Kidney glomerular epithelial cell (primary cell): ENCODE data around the gene BCL3.
"Not testable (repeated sequence)": the region's sequence is repeated elsewhere in the genome, so short reads cannot be mapped to it uniquely, and the experiment has no call there.

Experiments used
- DNase-seq: peaks from one replicate; lab custom pipeline; 2025; lab: John Stamatoyannopoulos, UW

The BCL3 gene

DNA sequence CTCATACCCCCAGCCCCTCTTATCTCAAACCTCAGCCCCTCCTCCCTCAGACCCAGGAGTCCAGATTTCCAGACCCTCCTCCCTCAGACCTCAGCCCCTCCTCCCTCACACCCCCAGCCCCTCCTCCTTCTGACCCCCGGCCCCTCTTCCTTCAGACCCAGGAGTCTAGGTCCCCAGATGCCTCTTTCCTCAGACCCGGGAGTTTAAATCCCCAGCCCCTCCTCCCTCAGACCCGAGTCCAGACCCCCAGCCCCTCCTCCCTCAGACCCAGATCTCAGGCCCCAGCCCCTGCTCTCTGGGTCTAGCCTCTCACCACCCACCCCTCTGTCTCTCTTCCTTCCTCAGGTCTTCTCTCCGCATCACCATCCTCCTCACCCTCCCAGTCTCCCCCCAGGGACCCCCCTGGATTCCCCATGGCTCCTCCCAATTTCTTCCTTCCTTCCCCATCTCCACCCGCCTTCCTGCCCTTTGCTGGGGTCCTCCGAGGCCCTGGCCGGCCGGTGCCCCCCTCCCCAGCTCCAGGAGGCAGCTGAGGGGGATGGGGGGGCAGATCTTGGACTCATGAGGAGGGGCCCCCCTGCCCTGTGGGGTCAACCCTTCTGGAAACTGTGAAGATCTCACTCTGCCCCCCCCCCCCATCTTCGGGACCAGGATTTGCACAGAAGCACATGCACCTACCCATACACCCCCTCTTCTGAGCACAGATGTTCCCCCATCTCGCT lies 10.7 kb downstream of the BCL3 start:
- DNase-seq, result no peak

GRCh38 chr19:44762038-44762437 lies 13.5 kb downstream of the BCL3 start:
- no peak for DNase-seq

GRCh38 chr19:44765033-44765948 lies 16.8 kb downstream of the BCL3 start:
- no peak for DNase-seq

GRCh38 chr19:44765949-44766335 lies 17.4 kb downstream of the BCL3 start:
- DNase-seq, result no peak

GRCh38 chr19:44767295-44768180 lies 19.0 kb downstream of the BCL3 start:
- DNase-seq, result no peak

DNA sequence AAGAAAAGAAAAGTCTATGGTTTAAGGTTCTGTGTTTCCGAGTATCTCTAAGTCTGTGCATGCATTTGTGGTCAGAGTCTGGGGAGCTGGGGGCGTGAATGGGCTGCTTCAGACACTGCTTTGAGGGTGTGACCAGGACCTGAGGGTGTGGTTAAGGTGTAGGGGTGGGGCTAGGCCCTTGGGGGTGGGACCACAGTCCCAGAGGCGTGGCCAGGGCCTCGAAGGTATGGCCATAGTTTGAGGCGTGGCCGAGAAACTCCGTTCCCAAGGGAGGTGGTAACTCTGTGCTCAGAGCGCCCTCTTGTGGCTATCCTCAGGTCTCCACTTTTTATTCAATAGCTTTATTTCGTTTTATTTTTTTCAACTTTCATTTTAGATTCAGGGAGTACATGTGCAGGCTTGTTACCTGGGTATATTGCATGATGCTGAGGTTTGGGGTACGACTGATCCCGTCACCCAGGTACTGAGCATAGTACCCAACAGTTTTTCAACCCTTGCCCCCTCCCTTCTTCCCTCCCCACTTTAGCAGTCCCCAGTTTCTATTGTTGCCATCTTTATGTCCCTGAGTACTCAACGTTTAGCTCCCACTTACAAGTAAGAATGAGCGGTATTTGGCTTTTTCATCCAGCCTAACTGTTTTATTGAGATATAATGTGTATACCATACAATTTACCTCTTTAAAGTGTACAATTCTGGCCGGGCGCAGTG lies 22.2 kb downstream of the BCL3 start:
- DNase-seq, result peak; percentile 89

DNA sequence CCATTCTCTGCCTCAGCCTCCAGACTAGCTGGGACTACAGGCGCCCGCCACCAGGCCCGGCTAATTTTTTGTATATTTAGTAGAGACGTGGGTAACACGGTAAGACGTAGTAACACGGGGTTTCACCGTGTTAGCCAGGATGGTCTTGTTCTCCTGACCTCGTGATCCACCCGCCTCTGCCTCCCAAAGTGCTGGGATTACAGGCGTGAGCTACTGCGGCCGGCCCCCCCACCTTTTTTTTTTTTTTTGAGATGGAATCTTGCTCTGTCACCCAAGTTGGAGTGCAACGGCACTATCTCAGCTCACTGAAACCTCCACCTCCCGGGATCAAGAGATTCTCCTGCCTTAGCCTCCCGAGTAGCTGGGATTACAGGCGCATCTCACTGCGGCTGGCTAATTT lies 23.6 kb downstream of the BCL3 start:
- not testable (repeated sequence) for DNase-seq

- no peak for DNase-seq
Observed at GRCh38 chr19:44772959-44773358, 24.5 kb downstream of the BCL3 start.

GRCh38 chr19:44775676-44776240 lies 27.2 kb downstream of the BCL3 start:
- no peak for DNase-seq

GRCh38 chr19:44776402-44777096 lies 28.0 kb downstream of the BCL3 start:
- no peak for DNase-seq

DNA sequence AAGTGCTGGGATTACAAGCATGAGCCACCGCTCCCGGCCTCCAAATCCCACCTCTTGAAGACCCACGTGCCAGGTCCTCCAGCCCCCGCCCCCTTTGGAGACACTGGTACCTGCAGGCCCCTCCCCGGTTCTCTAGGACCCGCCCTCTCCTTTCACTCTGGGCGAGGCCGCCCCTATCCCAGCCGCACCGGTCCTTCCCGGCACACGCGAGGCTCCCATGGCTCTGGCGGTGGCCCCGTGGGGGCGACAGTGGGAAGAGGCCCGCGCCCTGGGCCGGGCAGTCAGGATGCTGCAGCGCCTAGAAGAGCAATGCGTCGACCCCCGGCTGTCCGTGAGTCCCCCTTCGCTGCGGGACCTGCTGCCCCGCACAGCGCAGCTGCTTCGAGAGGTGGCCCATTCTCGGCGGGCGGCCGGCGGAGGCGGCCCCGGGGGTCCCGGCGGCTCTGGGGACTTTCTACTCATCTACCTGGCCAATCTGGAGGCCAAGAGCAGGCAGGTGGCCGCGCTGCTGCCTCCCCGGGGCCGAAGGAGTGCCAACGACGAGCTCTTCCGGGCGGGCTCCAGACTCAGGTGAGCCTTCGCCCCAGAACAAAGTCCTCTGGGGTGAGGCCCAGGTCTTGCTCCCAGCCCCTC lies 29.3 kb downstream of the BCL3 start, which contains the start of gene CBLC:
Gene CBLC, plus strand, starts transcription at position 176 of the 633 bp plus-strand sequence. Its CDS starts 42 bp downstream, at position 218.
- no peak for DNase-seq

DNA sequence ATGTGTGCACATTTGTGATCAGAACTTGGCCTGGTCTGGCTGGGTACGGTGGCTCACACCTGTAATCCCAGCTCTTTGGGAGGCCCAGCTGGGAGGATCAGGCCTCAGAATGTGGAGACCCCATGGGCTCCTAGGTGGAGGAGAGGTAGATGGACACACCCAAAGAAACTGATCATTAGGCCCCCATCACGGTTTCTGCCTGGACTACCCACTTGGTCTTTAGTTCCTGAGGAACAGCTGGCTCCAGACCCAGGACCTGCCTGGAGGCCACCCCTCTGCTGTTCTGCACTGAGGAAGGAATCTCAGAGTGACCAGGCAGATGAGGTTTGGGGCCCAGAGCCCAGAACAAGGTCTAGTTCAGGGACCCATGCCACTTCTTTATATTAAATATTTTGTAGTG lies 30.6 kb downstream of the BCL3 start:
- DNase-seq, result no peak

DNA sequence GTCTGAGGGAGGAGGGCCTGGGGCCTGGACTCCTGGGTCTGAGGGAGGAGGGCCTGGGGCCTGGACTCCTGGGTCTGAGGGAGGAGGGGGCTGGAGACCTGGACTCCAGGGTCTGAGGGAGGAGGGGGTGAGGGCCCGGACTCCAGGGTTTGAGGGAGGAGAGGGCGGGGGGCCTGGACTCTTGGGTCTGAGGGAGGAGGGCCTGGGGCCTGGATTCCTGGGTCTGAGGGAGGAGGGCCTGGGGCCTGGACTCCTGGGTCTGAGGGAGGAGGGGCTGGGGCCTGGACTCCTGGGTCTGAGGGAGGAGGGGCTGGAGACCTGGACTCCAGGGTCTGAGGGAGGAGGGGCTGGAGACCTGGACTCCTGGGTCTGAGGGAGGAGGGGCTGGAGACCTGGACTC lies 33.2 kb downstream of the BCL3 start:
- not testable (repeated sequence) for DNase-seq

DNA sequence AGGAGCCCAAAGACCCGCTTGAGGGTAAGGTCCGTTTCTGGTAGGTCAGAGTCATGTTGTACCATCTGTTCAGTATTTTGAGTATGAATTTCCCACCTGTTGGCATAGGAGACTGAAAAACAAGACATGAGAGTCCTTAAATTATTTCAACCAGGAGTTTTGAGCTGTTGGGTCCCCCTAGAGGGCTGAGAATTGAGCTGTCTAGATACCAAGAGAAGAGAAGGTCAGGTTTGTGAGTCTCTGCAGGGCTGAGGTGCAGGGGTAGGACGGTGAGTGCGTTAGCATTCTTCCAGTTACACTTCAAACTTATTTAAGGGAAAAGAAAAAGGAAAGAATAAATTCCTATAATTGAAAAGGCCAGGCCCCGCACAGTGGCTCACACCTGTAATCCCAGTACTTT lies 34.2 kb downstream of the BCL3 start:
- no peak for DNase-seq

DNA sequence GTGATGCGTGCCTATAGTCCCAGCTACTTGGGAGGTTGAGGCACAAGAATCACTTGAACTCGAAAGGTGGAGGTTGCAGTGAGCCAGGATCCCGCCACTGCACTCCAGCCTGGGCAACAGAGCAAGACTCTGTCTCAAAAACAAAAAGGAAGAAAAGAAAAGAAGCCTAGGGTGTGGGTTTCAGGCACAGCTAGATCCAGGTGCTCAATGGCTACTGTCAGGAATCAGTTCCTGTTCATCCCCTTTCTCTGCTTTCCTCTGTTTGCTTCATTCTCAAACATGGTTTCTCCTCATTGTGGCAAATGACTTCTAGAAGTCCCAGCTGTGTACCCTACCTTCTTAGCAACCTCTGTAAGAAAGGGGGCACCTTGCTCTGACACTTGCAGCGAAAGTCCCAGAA lies 35.0 kb downstream of the BCL3 start:
- no peak for DNase-seq

GRCh38 chr19:44785271-44785670 lies 36.8 kb downstream of the BCL3 start:
- no peak for DNase-seq

- no peak for DNase-seq
Observed at GRCh38 chr19:44785993-44786392, 37.5 kb downstream of the BCL3 start.

GRCh38 chr19:44788971-44789370 lies 40.5 kb downstream of the BCL3 start:
- no peak for DNase-seq

DNA sequence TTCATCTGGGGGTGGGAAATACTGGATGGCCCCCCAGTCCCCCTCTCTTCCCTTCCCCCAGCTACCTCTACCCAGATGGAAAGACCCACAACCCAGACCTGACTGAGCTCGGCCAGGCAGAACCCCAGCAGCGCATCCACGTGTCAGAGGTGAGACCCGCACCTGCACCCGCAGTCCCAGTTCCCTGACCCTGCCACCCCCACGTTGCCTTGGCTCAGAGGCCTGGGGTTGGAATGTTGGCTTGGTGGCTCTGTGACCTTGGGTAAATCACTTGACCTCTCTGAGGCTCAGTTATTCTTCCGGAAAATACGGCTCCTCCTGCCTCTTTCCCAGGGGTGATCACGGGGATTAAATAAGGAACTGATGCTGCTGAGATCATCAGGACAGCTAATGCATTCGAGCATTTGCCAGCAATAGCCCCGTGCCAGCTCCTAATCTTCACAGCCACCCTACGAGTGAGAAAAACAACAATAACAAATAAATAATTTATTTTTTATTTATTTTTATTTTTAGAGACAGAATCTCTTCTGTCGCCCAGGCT lies 41.5 kb downstream of the BCL3 start:
- DNase-seq, result no peak

DNA sequence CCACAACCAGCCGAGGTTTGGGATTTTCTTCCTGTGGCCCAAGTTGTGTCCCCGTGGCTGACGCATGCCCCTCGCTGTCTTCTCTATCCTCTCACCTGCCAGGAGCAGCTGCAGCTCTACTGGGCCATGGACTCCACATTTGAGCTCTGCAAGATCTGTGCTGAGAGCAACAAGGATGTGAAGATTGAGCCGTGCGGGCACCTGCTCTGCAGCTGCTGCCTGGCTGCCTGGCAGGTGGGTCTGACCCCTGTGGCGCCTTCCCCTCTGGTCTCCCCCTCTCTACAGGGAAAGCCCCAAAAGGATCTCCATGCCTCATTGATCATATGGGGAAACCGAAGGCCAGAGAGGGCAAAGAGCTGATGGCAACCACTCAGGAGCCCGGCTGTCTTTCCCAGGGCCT lies 43.8 kb downstream of the BCL3 start:
- DNase-seq, result no peak
